HEK293 (cell line): ENCODE data around the gene TTR.

Source experiments
- INSM2 ChIP-seq: fragments of 450-650 bp; formaldehyde crosslinking; IDR thresholded peaks from 2 replicates; pipeline ENCODE4 v1.5.1; 2016; ENCODE audit warnings: missing biosample characterization, missing genetic modification characterization
- KLF16 ChIP-seq: fragments of 450-650 bp; formaldehyde crosslinking; IDR thresholded peaks from 2 replicates; pipeline ENCODE4 v1.5.1; 2017; ENCODE audit warnings: missing biosample characterization, missing genetic modification characterization
- REST ChIP-seq: fragments of 450-650 bp; formaldehyde crosslinking; IDR thresholded peaks from 2 replicates; pipeline ENCODE4 v1.5.1; 2016; ENCODE audit warnings: missing biosample characterization, missing genetic modification characterization
- YY1 ChIP-seq: fragments of 450-650 bp; formaldehyde crosslinking; IDR thresholded peaks from 2 replicates; pipeline ENCODE4 v1.5.1; 2018; ENCODE audit warnings: missing biosample characterization, missing genetic modification characterization
- ZBTB26 ChIP-seq: fragments of 450-650 bp; formaldehyde crosslinking; optimal IDR thresholded peaks from 2 replicates; pipeline ENCODE3; 2016; ENCODE audit warnings: missing biosample characterization, mild to moderate bottlenecking, missing genetic modification characterization
- ZFP41 ChIP-seq: fragments of 450-650 bp; formaldehyde crosslinking; IDR thresholded peaks from 2 replicates; pipeline ENCODE4 v1.5.1; 2016; ENCODE audit warnings: missing biosample characterization, missing genetic modification characterization, borderline replicate concordance
- ZNF140 ChIP-seq: fragments of 450-650 bp; formaldehyde crosslinking; IDR thresholded peaks from 2 replicates; pipeline ENCODE4 v1.5.1; 2016; ENCODE audit warnings: missing biosample characterization, missing genetic modification characterization
- ZNF146 ChIP-seq: fragments of 450-650 bp; formaldehyde crosslinking; IDR thresholded peaks from 2 replicates; pipeline ENCODE4 v1.5.1; 2016; ENCODE audit warnings: missing biosample characterization, missing genetic modification characterization
- ZNF311 ChIP-seq: fragments of 450-650 bp; formaldehyde crosslinking; IDR thresholded peaks from 2 replicates; pipeline ENCODE4 v1.5.1; 2017; ENCODE audit warnings: missing biosample characterization, missing genetic modification characterization, borderline replicate concordance
- ZNF362 ChIP-seq: fragments of 450-650 bp; formaldehyde crosslinking; IDR thresholded peaks from 2 replicates; pipeline ENCODE4 v1.5.1; 2016; ENCODE audit warnings: missing biosample characterization, missing genetic modification characterization
- ZNF548 ChIP-seq: fragments of 450-650 bp; formaldehyde crosslinking; IDR thresholded peaks from 2 replicates; pipeline ENCODE4 v1.5.1; 2016; ENCODE audit warnings: missing biosample characterization, missing genetic modification characterization
- ZNF785 ChIP-seq: fragments of 450-650 bp; formaldehyde crosslinking; IDR thresholded peaks from 2 replicates; pipeline ENCODE4 v1.5.1; 2016; ENCODE audit warnings: missing biosample characterization, missing genetic modification characterization
- ZNF837 ChIP-seq: fragments of 450-650 bp; formaldehyde crosslinking; IDR thresholded peaks from 2 replicates; pipeline ENCODE4 v1.5.1; 2016; ENCODE audit warnings: missing biosample characterization, missing genetic modification characterization
- ZSCAN18 ChIP-seq: fragments of 450-650 bp; formaldehyde crosslinking; IDR thresholded peaks from 2 replicates; pipeline ENCODE4 v1.5.1; 2016; ENCODE audit warnings: missing biosample characterization, missing genetic modification characterization

GRCh38 chr18:31632356-31632755, 40.7 kb downstream of the TTR start:
- TF ChIP-seq ZNF362 (no peak), ZNF146 (tag by site-specific recombination) (no peak), ZSCAN18 (tag by site-specific recombination) (no peak), KLF16 (no peak), YY1 (no peak), ZNF837 (tag by site-specific recombination) (no peak), ZNF785 (tag by site-specific recombination) (no peak), INSM2 (tag by site-specific recombination) (no peak), ZNF548 (tag by site-specific recombination) (no peak), ZNF140 (no peak), REST (tag by site-specific recombination) (no peak), ZBTB26 (tag by site-specific recombination) (no peak), ZNF311 (tag by site-specific recombination) (no peak), ZFP41 (tag by site-specific recombination) (no peak)
